Dermis microvascular lymphatic vessel endothelial cell (primary cell): ENCODE measurements around the gene AKR1A1. TPM values are rescaled to one million over a fixed set of nuclear protein-coding genes. Genes with fewer than 3 reads are reported as not detected.
"Not testable (repeated sequence)": the region's sequence is repeated elsewhere in the genome, so short reads cannot be mapped to it uniquely, and the experiment has no call there.

Experiments
- DNase-seq, 2 donors: peaks; one replicate each; pipeline versions ENCODE4 v3.0.0 to v3.0.0-alpha.2; 2010; ENCODE audit warnings: low read depth in 2 of 2
- total RNA-seq: library from RNA; depleted of rRNA; stranded (reverse); fragments of >200 nt; gene quantifications from 2 replicates; pipeline ENCODE4 v1.2.1, GENCODE V29; 2014

Gene AKR1A1
- total RNA-seq, 1 donor from 2014 or later = 185 TPM

DNA sequence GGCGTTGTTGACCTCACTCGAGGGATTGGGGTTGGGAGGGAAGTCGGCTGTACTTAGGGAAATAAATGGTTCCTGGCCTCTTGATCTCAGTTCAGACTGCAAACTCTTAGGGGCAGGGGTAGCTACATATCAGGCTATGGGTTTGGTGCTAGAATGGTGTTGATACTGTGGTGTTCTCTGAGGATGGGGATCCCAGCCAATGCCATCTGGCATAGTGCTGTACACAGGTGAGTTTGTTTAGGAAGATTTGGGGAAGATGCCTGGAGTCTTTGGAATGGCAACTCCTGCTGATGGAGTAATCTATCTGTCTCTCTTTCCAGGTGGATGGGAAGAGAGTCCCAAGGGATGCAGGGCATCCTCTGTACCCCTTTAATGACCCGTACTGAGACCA, 18.9 kb downstream of the AKR1A1 start:
- peak in 1 of 2 donors; percentile 3 for DNase-seq

DNA sequence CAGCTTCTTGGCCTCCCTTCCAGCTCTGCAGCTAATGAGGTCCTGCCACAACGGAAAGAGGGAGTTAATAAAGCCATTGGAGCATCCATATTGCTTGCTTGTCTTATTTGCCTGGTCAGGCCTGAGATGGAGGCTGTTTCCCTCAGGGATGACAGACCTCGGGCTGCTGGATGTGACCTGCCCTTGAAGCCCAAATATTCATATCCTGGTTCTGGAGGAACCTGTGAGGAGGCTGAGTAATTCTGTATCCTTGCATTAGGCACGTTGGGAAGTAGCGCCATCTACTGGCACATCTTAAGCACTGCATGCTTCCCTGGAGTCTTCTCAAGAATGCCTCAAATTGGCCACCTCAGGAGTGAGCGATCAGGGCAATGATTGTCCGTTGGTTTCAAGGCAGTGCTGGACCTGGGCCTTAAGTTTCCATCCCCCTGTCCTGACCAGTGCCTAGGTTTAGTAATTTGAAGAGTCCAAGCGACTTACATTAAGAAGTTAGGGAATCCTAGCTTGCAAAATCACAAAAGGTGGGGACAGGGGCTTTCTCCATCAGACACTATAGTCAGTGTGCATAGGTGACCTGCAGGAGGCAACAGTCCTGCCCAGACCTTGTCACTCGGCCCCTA, 19.4 kb downstream of the AKR1A1 start:
- DNase-seq = peak; percentile 52 to 74

DNA sequence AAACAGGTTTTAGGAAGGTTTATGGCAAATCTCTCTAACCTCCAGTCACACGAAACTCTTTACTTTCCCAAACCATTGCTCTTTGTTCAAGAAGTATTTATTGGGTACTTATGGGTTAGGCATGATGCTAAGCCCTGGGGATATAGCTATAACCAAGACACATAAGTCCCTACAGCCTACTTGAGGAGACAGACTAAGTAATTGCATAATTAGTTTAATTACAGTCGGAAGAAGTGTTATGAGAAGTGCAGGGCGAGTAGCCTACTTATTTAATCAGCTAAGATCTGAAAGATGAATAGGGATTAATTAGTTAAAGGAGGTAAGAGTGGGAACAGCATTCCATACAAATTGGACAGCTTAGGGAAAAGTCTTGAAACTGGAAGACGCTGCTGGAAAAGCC, 20.0 kb downstream of the AKR1A1 start:
- no peak for DNase-seq

DNA sequence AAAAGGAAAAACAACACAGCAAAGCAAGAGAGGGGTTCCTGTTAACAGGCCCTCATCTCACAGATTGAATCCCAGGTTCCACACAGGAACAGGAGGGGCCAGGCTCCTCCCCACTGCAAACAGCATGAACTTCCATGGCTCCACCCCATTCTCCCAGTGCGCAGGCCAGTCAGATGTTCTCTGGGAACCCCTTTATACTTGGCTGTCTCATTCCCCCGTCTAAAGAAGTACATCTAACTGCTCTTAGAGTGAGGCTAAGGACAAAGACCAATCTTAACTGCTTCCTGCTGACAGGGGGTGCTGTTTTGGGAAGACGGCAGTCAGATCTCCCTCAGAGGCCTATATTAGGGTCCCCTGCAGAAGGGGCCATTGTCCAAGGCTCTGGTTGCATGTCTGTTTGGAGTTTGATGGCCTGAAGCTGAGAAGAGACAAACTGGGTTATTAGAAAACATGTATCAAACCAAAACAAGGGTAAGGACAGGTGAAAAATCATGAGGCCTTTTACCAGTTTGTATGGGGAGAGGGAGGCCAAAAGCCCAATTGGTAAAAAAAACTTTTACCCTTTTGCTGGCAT, 22.7 kb downstream of the AKR1A1 start:
- no peak for DNase-seq

DNA sequence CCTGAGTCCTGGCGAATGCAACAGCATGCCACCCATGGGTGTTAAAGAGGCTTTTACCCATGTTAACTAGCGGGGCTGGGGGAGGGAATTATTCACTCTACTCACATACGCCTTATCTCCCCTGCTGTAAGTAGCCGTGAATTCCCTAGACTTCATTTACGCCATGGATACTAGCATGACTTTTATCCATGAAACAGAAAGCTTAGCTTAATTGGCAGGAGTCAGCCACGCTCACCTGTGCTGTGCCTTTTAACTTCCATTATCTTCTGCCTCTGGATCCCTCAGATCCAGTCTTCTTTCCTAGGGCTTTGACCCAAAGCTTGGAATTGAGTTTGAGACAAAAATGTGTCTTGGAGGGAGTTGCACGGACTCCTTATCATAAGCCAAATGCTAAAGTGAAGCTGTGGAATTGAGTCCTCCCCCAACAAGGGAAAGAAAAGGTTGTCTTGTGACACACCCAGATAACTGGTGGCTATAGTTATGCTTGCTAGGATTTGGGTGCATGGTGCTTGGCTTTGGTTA, 23.5 kb downstream of the AKR1A1 start:
- no peak for DNase-seq

DNA sequence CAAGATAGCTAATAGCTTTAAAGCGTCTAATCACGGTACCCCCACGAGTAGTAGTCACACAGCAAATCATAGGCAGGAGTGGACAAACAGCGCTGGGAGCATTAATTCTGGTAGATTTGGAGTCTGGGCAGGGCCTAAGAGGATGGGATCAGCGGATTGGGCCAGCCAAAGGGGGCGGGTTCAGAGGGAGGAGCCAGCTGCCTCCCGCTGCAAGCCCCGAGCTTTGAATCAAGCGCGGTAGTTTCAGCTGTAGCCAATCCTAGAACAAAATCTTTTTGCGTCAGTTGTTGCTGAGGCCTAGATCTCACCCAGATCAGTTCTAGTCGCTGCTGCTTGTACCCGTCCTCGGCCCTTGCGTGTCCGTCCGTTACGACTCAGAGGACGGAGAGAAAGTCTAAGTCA, 32.6 kb downstream of the AKR1A1 start:
- DNase-seq = peak; percentile 95 to 98

DNA sequence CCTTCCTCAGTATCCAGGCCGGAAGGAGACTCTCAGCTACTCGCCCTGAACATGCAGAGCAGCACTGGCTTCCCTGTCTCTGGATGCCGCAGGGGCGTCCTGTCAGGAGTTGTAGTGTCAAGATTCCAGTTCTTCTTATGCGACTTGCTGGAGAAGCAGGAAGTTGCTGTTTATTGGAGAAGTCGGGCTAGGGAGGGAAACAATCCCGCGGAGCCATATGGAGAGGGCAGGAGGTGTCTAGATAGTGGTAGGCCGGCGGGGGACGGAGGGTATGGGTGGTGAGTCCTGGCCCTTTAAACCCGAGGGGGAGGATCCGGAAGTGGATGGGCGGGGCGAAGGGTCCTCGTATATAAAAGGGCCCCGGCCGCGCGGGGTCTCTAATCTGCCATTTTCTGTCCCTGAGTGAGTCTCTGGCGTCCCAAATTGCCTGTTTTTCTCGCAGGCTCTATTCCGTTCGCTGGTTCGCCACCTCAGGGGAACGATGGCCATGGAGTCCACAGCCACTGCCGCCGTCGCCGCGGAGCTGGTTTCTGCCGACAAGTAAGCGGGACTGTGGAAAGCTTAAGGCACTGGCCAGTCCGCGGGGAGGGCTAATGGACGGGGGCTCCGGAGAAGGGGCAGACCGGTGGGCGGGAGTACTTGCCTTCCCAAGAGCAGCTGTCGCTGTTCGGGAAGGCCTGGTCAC, 33.2 kb downstream of the AKR1A1 start, which contains the start of gene NASP:
Gene NASP, plus strand, starts transcription at position 376 of the 685 bp plus-strand sequence. Its CDS starts 106 bp downstream, at position 482.
- DNase-seq = peak; percentile 48 to 86

DNA sequence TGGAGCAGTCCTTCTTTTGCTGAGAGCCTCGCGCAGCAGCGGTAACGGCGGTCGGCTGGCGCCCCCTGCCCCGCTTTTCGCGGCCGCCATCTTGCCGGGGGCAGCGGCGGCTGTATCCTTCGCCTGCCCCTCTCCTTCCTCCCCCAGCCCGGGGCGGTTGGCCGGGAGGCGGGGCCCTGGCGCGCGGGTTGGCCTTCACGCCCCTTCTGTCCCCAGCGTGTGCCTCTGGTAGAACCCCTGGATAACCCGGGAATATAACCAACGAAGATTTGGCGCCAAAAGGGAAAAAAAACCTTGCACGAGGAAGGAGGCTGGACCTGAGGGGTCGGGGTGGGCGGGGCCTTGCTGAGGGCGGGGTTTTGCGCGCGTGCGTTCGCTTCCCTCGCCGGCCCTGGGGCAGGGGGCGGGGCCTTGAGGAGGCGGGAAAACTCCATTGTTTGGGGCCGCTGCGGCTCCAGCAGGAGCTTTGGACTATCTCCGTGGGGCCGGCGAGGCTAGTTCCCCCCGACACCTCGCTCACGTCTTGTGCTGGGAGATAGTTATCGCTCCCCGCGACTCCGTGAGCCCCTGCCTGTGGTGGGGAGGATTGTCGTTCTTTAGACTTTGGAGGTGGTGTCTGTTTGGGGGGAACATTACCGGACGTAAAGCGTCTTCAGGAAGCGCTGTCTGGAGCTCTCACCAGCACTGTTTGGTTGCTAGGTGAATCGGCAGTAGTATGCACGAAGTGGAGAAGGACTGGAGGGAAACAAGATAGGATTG, 33.9 kb downstream of the AKR1A1 start:
- peak; percentile 94 to 98 for DNase-seq

DNA sequence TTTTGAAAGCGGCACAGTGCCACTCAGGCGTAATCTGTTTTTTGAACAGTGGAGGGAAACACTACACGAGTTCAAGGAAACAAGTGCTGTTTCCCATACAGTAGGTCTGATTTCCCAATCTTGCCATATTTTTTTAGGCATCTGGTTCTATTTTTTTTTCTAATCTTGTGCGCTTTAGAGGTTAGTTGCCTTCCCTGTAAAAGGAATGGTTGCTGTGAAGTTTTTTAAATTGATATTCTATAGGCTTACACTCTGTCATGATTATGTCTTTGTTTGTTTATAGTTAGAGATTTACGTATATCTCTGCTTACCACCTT, 34.4 kb downstream of the AKR1A1 start:
- no peak for DNase-seq

DNA sequence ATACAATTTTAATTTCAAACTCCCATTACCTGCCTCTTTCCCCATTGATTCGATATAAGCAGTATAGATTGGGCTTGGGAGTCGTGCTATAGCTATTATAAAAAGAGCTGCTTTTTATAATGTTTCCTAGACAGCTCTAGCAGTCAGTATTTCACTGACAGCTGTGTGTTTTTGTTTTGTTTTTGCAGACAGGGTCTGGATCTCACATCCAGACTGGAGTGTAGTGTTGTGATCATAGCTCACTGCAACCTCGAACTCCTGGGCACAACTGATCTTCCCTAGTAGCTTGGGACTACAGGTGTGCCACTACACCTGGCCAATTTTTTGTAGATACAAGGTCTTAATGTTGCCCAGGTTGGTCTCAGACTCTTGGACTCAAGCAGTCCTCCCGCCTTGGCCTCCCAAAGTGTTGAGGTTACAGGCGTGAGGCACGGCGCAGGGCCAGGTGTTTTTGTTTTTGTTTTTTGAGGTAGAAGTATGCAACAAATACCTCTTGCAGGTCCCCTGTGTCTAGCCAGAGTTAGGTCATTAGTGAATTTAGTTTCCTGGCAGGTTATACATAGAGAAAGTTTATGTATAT, 35.0 kb downstream of the AKR1A1 start:
- no peak for DNase-seq

DNA sequence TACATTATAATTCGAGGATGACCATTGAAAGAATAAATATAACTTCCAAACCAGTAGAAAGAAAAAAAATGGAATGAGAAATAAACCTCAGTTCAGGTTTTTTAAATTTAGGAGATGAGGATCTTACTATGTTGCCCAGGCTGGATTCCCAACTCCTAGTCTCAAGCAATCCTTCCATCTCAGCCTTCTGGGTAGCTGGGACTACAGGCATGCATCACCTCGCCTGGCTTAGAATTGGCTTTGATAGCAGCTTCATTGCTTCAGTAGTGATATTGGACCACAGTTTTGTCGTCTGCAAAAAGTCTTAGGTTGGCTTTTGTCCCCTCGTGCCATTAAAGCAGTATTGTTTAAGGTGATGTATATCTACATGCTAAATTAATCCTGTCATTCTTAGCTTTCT, 36.1 kb downstream of the AKR1A1 start:
- no peak for DNase-seq

DNA sequence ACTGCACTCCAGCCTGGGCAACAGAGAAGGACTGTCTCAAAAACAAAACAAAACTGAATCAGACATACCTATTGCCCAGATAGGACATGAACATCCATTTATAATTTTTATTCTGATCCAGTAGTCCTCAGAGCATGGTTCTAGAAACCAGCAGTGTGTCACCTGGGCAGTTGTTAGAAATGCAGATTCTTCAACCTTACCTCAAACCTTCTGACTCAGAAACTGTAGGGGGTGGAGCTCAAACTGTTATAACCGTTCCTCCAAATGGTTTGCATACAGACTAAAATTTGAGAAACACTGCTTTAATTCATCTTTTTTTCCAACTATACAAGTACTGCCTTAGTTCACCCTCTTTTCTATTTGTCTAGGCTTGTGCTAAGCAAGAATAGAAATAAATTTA, 39.2 kb downstream of the AKR1A1 start:
- no peak for DNase-seq

DNA sequence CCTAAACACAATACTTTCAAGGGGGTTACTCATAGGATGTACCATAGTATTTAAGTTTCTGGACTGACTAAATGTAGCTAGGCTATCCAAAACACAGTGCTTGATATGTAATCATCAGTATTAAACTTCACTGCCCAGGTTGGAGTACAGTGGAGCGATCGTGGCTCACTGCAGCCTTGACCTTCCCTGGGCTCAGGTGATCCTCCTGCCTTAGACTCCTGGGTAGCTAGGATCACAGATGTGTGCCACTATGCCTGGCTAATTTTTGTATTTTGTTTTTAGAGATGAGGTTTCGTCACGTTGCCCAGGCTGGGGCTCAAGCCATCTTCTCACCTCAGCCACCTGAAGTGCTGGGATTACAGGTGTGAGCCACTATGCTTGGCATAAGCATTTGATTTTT, 43.8 kb downstream of the AKR1A1 start:
- DNase-seq = no peak

DNA sequence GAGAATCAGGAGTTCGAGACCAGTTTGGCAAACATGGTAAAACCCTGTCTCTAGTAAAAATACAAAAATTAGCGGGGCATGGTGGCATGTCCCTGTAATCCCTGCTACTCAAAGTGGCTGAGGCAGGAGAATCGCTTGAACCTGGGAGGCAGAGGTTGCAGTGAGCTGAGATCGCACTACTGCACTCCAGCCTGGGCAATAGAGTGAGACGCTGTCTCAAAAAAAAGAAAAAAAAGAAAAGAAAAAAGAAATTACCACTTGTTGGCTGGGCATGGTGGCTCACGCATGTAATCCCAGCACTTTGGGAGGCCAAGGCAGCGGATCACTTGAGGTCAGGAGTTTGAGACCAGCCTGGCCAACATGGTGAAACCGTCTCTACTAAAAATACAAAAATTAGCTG, 46.1 kb downstream of the AKR1A1 start:
- not testable (repeated sequence) for DNase-seq

DNA sequence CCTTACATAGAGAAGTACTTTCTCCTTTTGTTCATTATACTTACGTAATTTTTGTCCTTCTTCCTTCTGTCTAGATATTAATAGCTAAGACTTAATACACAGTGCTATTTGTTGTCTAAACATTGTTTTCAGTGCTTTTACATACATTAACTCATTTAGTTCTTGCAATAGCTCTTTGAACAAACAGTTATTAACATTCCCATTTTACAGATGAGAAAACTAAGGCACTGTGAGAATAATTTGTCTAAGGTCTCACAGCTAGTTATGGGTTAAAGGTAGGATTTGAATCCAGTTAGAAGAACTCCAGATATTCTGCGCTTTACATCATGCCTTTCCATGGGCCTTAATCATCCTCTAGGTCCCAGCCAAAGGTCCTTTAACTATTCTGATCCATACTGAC, 53.6 kb downstream of the AKR1A1 start:
- no peak for DNase-seq

DNA sequence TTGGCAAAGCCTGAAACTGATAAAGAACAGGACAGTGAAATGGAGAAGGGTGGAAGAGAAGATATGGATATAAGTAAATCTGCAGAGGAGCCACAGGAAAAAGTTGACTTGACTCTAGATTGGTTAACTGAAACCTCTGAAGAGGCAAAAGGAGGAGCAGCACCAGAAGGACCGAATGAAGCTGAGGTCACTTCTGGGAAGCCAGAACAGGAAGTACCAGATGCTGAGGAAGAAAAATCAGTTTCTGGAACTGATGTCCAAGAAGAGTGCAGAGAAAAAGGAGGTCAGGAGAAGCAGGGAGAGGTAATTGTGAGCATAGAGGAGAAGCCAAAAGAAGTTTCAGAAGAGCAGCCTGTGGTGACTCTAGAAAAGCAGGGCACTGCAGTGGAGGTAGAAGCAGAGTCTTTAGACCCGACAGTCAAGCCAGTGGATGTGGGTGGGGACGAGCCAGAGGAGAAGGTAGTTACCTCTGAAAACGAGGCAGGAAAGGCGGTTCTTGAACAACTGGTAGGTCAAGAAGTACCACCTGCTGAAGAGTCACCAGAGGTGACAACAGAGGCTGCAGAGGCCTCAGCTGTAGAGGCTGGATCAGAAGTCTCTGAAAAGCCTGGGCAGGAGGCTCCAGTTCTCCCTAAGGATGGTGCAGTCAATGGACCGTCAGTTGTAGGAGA, 56.9 kb downstream of the AKR1A1 start:
- DNase-seq = no peak

DNA sequence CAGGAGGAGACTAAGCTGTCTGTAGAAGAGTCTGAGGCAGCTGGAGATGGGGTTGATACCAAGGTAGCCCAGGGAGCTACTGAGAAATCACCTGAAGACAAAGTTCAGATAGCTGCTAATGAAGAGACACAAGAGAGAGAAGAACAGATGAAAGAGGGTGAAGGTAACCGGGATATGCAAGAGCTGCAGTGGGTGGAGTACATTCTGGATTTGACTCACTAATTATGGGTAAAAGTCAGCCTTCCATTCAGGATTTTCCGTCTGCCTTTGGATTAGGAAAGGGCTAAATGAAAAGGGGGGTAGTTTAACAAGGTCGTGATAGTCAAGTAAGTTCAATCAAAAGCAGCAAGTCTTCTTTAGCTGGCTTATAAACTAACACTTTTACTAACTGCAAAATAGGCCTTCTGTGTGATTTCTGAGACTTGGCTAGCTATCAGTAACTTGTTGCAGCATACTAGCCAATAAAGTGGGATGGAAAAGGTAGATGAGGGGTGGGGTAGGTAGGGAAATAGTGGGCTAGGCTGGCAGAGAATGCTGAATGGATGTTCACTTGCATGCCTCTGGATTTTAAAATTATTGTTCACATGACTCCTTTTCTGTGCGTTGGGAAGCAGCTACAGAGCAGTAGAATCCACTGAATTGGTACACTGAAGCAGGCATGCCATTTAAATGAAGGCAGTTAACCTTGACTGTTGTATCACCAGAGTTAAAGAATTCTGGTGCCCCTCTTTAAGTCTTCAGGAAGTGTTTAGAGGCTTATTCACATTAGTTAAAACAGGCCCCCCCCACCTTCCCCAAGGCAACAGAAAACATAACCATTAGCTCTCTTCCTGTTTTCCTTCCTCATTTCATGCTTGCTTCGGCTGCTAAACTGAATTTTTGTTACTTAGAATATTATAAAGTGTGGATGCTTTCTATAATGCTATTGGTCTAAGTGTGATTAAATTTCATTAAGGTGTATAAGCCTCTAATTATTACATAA, 57.8 kb downstream of the AKR1A1 start:
- DNase-seq = peak in 1 of 2 donors; percentile 84

DNA sequence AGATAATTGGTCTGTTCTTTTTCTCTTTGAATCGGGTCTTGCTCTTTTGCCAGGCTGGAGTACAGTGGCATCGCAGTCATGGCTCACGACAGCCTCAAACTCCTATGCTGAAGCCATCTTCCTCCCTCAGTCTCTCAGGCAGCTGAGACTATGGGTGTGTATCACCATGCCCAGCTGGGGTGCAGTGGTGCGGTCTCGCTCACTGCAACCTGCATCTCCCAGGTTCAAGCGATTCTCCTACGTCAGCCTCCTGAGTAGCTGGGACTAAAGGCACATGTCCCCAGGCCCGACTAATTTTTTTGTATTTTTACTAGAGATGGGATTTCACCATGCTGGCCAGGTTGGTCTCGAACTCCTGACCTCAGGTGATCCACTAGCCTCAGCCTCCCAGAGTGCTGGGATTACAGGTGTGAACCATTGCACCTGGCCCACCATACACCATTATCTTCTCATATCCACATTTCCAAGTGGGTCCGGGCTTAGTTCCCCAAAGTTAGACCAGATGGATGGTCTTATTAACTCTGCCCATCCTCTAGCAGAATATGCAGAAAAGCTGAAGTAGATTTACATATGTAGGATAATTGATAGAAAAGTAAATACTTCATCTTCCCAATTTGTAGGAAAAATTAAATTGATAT, 60.1 kb downstream of the AKR1A1 start:
- no peak for DNase-seq

DNA sequence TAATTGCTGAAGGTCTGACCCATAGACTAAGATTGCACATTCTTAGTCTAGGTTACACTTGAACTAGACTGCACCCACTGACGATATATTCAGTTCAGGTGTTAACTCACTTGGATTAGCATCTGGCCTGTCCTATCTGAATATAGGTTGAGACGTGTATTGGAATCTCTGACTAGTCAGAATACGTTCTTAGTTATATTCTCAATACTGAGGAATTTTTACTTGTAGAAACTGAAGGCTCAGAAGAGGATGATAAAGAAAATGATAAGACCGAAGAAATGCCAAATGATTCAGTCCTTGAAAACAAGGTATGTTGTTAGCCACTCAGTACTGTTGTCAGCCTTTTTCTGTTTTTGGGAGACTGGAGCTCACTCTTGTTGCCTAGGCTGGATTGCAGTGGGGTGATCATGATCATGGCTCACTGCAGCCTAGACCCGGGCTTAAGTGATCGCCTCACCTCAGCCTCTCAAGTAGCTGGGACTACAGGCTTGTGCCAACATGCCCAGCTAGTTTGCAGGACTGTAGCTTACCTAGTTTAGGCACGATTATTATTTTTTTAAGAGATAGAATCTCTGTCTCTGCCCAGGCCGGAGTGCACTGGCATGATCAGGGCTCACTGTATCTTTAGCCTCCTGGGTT, 62.4 kb downstream of the AKR1A1 start:
- DNase-seq = no peak
